Endothelial cell of umbilical vein (primary cell): ENCODE results near the gene EXOC1. TPM values are rescaled to one million over a fixed set of nuclear protein-coding genes. Genes with fewer than 3 reads are reported as not detected.

Experiments used
- BruUV-seq: library from RNA; stranded (reverse); fragments of 400-500 nt; replicated peaks from 2 replicates; lab custom pipeline; 2021; lab: Mats Ljungman, UMichigan
- CTCF ChIA-PET: fragments of 300-600, 350-600 bp; sonication (Branson Sonifier 250); formaldehyde crosslinking; loops from one replicate; lab custom pipeline; 2021; ENCODE audit warnings: antibody characterized with exemption, inconsistent platforms; lab: Charles Lee
- POLR2A ChIA-PET: fragments of 300-600, 350-600 bp; sonication (Branson Sonifier 250); formaldehyde crosslinking; loops from one replicate; lab custom pipeline; 2021; ENCODE audit warnings: antibody characterized with exemption, inconsistent platforms; lab: Charles Lee
- DNase-seq: peaks from one replicate; pipeline ENCODE4 v3.0.0-alpha.2; 2011; ENCODE audit warnings: low read depth, low spot score
- FAIRE-seq: peaks from 2 replicates; lab custom pipeline; 2011; peaks lifted over from hg19 to GRCh38; lab: Jason Lieb, UNC
- H2AFZ ChIP-seq: 2 replicates; pipeline ENCODE4 v1.6.0; 2012; ENCODE audit warnings: low read depth, low read length, control low read depth, inconsistent platforms
- H3K27ac ChIP-seq: 2 replicates; pipeline ENCODE4 v1.5.1; 2011; ENCODE audit warnings: low read depth, mild to moderate bottlenecking, control low read depth, low read length, moderate library complexity; ENCODE audit not compliant: insufficient read depth
- H3K27me3 ChIP-seq, 2 experiments: 2 replicates each; pipeline versions ENCODE4 v1.6.0 to v1.6.1; 2011; ENCODE audit warnings: low read length in 2 of 2, mixed read lengths in 1 of 2; ENCODE audit not compliant: control insufficient read depth in 2 of 2, insufficient read depth in 2 of 2
- H3K36me3 ChIP-seq, 2 experiments: 2 replicates in 1 of 2; 3 replicates in 1 of 2; pipeline ENCODE4 v1.5.1; 2011; ENCODE audit warnings: low read length in 2 of 2, mild to moderate bottlenecking in 1 of 2, moderate library complexity in 1 of 2; ENCODE audit not compliant: control insufficient read depth in 2 of 2, insufficient read depth in 2 of 2; ENCODE audit errors: extremely low read depth in 1 of 2
- H3K4me1 ChIP-seq: 3 replicates; pipeline ENCODE4 v1.5.1; 2011; ENCODE audit warnings: mild to moderate bottlenecking, low read length; ENCODE audit not compliant: control insufficient read depth, insufficient read depth; ENCODE audit errors: extremely low read depth
- H3K4me2 ChIP-seq: 2 replicates; pipeline ENCODE4 v1.6.1; 2011; ENCODE audit warnings: low read length, control low read depth, mixed read lengths; ENCODE audit not compliant: insufficient read depth
- H3K4me3 ChIP-seq, 3 experiments: fragments of 200-600 bp in 1 of 3; sonication (generic), shearing (Covaris generic) in 1 of 3; replicated peaks in 1 of 3; 2 replicates each; pipeline ENCODE4 v1.5.1; 2011 to 2016; ENCODE audit warnings: control low read depth in 3 of 3, low read length in 3 of 3, mild to moderate bottlenecking in 2 of 3, inconsistent platforms in 1 of 3, low read depth in 1 of 3, moderate library complexity in 1 of 3; ENCODE audit not compliant: insufficient read depth in 1 of 3
- H3K79me2 ChIP-seq: 2 replicates; pipeline ENCODE4 v1.6.0; 2012; ENCODE audit warnings: low read length, inconsistent platforms; ENCODE audit not compliant: control insufficient read depth, insufficient read depth
- H3K9ac ChIP-seq: replicated peaks from 2 replicates; pipeline ENCODE3; 2011; ENCODE audit warnings: low read length, control low read depth; ENCODE audit not compliant: insufficient read depth; ENCODE audit errors: extremely low read depth
- H3K9me1 ChIP-seq: replicated peaks from 3 replicates; pipeline ENCODE4 v1.6.0; 2011; ENCODE audit warnings: mild to moderate bottlenecking, low read length; ENCODE audit not compliant: control insufficient read depth, insufficient read depth; ENCODE audit errors: extremely low read depth
- H3K9me3 ChIP-seq: replicated peaks from 2 replicates; pipeline ENCODE4 v1.5.1; 2012; ENCODE audit warnings: low read length, inconsistent platforms; ENCODE audit not compliant: control insufficient read depth, insufficient read depth
- H4K20me1 ChIP-seq: replicated peaks from 2 replicates; pipeline ENCODE3; 2011; ENCODE audit warnings: mild to moderate bottlenecking, low read length; ENCODE audit not compliant: control insufficient read depth, insufficient read depth; ENCODE audit errors: extremely low read depth
- CTCF ChIP-seq, 2 donors: IDR thresholded peaks; 1 replicate in 1 of 2; 2 replicates in 1 of 2; pipeline ENCODE4 v1.5.1; 2011; ENCODE audit warnings: low read length in 2 of 2, mild to moderate bottlenecking in 2 of 2, moderate library complexity in 2 of 2, control low read depth in 1 of 2, inconsistent platforms in 1 of 2, low read depth in 1 of 2; ENCODE audit not compliant: insufficient read depth in 1 of 2; ENCODE audit errors: extremely low read depth in 1 of 2
- EZH2 ChIP-seq: IDR thresholded peaks from 2 replicates; pipeline ENCODE4 v1.6.1; 2012; ENCODE audit warnings: borderline replicate concordance, low read depth, mild to moderate bottlenecking, moderate library complexity, low read length, inconsistent platforms; ENCODE audit not compliant: severe bottlenecking
- FOS ChIP-seq: IDR thresholded peaks from 2 replicates; pipeline ENCODE4 v1.6.1; 2011; ENCODE audit warnings: mild to moderate bottlenecking, low read length, moderate library complexity, borderline replicate concordance; ENCODE audit not compliant: insufficient read depth
- GATA2 ChIP-seq: IDR thresholded peaks from 2 replicates; pipeline ENCODE4 v1.7.0; 2011; ENCODE audit warnings: low read depth, mild to moderate bottlenecking, moderate library complexity, mixed read lengths, low read length; ENCODE audit not compliant: insufficient read length, insufficient read depth
- JUN ChIP-seq: IDR thresholded peaks from 2 replicates; pipeline ENCODE4 v1.6.1; 2011; ENCODE audit warnings: borderline replicate concordance, low read depth; ENCODE audit not compliant: insufficient read length, insufficient read depth
- MAX ChIP-seq: IDR thresholded peaks from 2 replicates; pipeline ENCODE4 v1.6.1; 2011; ENCODE audit not compliant: insufficient read depth, insufficient read length
- MYC ChIP-seq: IDR thresholded peaks from one replicate; pipeline ENCODE4 v1.6.1; 2011; ENCODE audit warnings: mild to moderate bottlenecking, low read depth, low read length
- POLR2A ChIP-seq: IDR thresholded peaks from 2 replicates; pipeline ENCODE4 v1.6.1; 2012; ENCODE audit warnings: low read depth, mild to moderate bottlenecking, control low read depth, low read length
- POLR2AphosphoS5 ChIP-seq: IDR thresholded peaks from 2 replicates; pipeline ENCODE4 v1.6.1; 2012; ENCODE audit warnings: low read depth, mild to moderate bottlenecking, control low read depth, low read length, moderate library complexity; ENCODE audit not compliant: insufficient read depth
- dilution Hi-C: fragments of 300-500 bp; cut with MboI; formaldehyde crosslinking; loops from one replicate; pipeline ENCODE4 v1.15.0; 2019; ENCODE audit warnings: low sequenced_read_pairs; ENCODE audit not compliant: extremely low pct_ligation_motif_present
- intact Hi-C: fragments of 100-400 bp; cut with micrococcal nuclease; formaldehyde crosslinking; loops from one replicate; pipeline ENCODE4 v1.10.0; 2022
- polyA plus RNA-seq, 4 experiments: library from polyadenylated mRNA; depleted of rRNA in 3 of 4; stranded (reverse) in 3 of 4; unstranded in 1 of 4; fragments of >200 nt; gene quantifications; 2 replicates each; pipeline versions ENCODE4 v1.2.1 to v1.2.3, GENCODE V29; 2011 to 2012; ENCODE audit warnings: missing spikeins in 1 of 4
- total RNA-seq: library from RNA; stranded (reverse); gene quantifications from 2 replicates; pipeline ENCODE4 v1.2.3, GENCODE V29; 2021

The EXOC1 gene
- total and polyA plus RNA-seq, 2 donors (not counting 3 experiments of a cell fraction or from before 2014, with no cell fraction given): 11.6 to 33.3 TPM

- POLR2A ChIA-PET: no interaction called here
- CTCF ChIA-PET: no interaction called here
- peaks cover 2% of the 10 kb centered on the region for H3K4me1 ChIP-seq
- DNase-seq (no peak), FAIRE-seq (no peak)
- H3K27me3 ChIP-seq: no peaks in the 10 kb centered on the region
- dilution Hi-C loops: no loop called here
- H3K9ac ChIP-seq: no peak overlapping the region
- no TSS peak for BruUV-seq
- H3K36me3 ChIP-seq: peaks cover 0 to 14% of the 10 kb centered on the region in 2 experiments
- H4K20me1 ChIP-seq: no peaks in the 10 kb centered on the region
- peaks cover 15% of the 10 kb centered on the region for H3K79me2 ChIP-seq
- no peak overlapping the region for H3K27ac ChIP-seq
- no peaks in the 10 kb centered on the region for H3K9me3 ChIP-seq
- TF ChIP-seq POLR2A (no peak), JUN (no peak), POLR2AphosphoS5 (no peak), MAX (no peak), GATA2 (no peak), FOS (no peak), CTCF (IDR thresholded peaks at IDR 0.05; ENCODE audit: extremely low read depth in 1 of 2, insufficient read depth in 1 of 2, low read depth in 1 of 2, low read length in 2 of 2) (no peak), EZH2 (no peak), MYC (no peak)
- H2AFZ ChIP-seq: no peak overlapping the region
- intact Hi-C loops: loop anchor here (10.0 kb wide), 1 partner anchor 885 kb away; no protein-coding TSS in a partner anchor
- H3K4me3 ChIP-seq: no peak overlapping the region
- H3K4me2 ChIP-seq: no peak overlapping the region
- H3K9me1 ChIP-seq: no peaks in the 10 kb centered on the region
Measured at GRCh38 chr4:55859711-55860110, 6.3 kb downstream of the EXOC1 start.
